SK-N-SH treated with all-trans-retinoic acid at 6 μM for 48 hours (cell line): Measurements from ENCODE around the gene RAPGEF1.

Source experiments
- BACH2 ChIP-seq: fragments of 250-450 bp; sonication (Bioruptor Pico); IDR thresholded peaks from 2 replicates; pipeline ENCODE4 v1.9.0; 2021; ENCODE audit warnings: mild to moderate bottlenecking, borderline replicate concordance
- ZFP3 ChIP-seq: fragments of 250-450 bp; sonication (Bioruptor Pico); IDR thresholded peaks from 2 replicates; pipeline ENCODE4 v1.5.0; 2020; ENCODE audit warnings: mild to moderate bottlenecking, moderate library complexity

DNA sequence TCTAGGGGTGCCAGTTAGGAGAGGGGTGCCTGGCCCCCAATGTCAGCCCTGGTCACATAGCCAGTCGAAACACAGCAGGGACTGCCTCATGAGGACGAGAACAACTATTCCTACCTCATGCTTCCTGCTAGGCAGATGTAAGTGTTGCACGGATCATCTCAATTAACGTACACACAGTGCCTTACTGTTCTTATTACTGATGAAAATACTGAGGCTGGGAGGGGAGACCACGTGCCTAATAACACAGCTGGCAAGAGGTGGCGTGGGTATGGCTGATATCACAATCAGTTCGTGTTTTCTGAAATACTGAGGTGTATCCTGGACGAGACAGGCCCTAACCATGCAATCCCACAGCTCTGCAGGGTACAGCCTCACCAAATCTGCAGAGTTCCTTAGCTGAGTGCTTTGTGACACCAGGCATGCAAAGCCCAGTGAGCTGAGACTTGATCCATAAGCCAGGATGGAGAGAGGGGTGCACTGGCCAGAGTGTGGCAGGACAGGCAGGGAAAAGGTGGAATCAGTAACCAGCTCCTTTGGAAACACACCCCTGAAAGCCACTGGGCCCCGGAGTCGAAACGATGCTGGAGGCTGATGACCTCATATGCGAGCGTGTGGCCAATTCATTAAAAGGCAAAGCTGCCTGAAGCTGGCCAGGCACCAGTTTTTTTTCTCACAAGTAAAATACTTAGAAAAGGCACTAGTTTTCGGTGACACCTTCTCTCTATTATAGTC is 130.6 kb downstream of the RAPGEF1 start:
- TF ChIP-seq ZFP3 (CRISPR knock-in tag) (no peak), BACH2 (no peak)
